GM19023 (cell line): Measurements from ENCODE around the gene SEH1L.
"Not testable (repeated sequence)": the region's sequence is repeated elsewhere in the genome, so short reads cannot be mapped to it uniquely, and the experiment has no call there.

Experiments
- ATAC-seq: cut with Tn5 transposase; IDR thresholded peaks from one replicate; pipeline ENCODE4 v1.9.1; 2021; ENCODE audit warnings: mild to moderate bottlenecking, moderate library complexity; ENCODE audit not compliant: unreplicated experiment

The SEH1L gene

DNA sequence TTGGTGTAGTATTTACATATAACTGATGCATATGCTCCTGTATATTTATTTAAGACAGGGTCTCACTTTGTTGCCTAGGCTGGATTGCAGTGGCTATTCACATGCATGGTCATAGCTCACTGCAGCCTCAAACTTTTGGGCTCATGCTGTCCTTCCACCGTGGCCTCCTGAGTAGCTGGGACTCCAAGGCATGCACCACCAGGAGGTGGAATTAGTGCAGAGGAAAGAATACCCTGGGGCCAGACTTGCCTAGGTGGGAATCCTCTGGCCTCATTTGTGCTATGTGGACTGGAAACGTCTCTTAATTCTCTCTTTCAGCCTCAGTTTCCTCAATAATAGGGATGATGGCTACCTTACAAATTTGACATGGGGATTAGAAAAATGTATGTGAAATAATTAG, 45.6 kb downstream of the SEH1L start:
- ATAC-seq: no peak

DNA sequence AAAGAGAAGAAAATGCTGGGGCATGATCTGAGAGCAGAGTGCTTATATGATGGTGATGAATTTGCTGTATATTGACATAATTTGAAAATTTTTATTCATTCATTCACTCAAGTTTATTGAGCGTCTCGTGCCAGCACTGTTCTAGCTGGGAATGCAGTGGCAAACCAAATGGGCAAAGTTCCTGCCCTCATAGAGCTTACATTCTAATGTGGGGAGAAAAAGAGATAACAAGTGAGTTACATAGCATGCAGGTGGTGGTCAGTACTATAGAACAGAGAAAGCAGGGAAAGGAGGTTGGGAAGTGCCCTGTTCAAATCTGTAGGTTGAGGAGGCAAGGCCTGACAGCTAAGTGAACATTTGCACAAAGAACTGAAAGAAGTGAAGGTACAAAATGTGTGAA, 47.6 kb downstream of the SEH1L start:
- ATAC-seq: no peak

DNA sequence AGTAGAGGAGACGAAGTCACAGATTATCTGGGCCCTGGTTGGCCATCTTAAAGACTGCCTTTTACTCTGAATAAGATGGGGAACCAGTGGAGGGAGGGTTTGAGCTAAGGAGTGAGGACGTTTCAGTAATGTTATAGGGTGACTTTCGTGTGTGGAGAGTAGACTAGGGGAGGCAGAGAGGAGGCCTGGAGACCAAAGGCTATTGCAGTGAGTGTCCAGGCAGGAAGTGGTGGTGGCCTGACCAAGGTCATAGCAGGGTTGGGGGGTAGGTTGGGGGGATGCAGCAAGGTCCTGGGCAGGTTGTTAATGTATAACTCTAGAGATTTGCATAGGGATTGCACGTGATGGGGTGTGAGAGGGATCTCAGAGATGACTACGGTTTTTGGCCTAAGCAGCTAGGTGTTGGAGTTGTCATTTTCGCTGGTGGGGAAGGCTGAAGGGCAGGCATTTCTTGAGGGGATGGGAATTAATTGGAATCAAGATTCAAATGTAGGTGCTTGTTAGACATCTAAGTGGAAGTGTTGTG, 48.2 kb downstream of the SEH1L start:
- ATAC-seq: no peak

DNA sequence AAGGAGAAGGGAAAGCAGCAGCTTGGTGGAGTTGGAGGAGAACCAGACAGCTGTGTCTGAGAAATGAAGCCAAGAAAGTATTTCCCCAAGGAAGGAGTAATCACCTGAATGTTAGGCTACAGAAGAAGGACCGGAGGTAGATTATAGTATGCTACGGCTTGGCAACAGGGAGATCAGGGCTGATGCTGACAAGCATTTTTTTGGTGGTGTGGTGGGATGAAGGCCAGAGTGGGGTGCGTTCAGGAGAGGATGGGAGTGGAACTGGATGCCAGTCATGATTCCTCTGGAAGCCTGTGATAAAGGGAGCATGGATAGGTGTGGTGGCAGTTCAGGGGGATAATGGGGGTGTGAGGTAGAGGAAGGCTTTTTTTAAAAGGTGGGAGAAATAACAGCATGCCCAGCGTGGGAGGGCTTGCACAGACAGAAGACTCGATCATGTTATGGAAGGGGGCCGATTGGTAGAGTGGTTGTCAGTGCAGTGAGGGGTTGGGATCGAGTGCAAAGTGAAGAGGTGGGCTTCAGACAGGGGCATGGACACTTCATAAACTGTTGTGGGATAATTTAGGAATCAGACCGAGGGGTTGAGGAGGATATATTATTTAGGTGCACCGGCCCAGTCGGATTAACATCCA, 49.0 kb downstream of the SEH1L start:
- no peak for ATAC-seq

DNA sequence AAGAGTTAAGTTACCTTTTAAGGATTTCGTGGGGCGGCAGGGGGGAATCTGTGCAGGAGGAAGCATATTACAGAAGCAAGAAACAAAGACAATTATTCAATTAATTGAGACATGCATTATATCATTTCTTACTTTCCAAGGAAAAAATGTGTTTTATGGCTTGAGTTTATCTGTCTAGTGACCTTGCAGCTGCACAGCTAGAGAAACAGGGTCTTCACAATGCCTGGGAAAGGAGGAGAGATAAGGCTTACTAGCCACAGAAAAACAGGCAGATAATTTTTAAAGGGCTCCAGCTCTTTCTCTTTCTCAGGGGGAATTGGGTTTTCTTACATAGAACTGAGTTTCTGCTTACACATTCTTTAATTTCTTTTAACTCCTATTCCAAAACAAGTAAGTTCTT, 49.5 kb downstream of the SEH1L start:
- ATAC-seq: not testable (repeated sequence)

DNA sequence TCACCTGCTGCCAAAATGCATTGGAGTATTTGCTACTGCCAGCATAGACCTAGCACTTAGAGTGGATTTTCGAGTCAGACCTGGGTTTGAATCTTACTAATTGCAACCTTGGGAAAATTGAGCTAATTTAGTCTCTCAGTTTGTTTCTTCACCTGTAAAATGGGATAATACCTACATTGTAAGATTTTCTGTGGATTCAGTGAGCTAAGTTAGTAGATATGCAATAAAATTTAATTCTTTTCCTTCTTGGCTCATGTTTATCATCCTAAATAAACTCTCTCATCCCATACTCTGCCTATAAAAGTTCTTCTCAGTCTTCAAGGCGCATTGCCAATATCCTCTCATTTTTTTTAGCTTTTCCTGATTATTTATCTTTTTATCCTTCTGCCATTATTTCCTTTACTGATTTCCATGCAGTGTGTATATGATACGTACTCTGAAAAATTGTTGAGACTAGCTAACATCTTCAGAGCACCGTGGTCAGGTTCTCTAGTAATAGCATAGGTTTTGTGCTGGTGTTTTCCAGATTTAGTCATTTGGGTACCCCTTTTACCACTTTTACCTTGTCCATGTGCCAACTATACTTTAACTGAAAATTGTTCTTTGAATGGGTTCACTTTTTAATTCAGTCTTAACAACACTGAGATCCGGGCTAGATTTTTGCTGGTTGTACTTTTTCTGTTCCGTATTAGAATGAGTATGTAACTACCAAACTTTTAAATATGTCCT, 50.7 kb downstream of the SEH1L start:
- no peak for ATAC-seq

DNA sequence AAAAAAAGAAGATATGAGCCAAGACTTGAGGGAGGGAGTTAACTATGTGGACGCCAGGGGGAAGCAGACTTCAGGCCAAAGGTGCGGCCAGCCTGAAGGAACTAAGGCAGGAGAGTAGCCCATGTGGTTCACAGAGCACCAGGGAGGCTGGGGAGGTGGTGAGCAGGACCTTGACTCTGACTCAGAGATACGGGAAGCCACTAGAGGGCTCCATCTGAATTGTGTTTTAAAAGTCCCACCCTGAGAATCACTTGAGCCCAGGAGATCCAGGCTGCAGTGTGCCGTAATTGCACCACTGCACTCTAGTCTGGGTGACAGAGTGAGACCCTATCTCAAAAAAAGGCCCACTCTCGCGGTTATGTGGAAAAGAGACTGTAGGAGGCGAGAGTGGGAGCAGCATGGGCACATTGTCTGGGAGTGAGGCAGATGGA, 55.7 kb downstream of the SEH1L start:
- no peak for ATAC-seq

DNA sequence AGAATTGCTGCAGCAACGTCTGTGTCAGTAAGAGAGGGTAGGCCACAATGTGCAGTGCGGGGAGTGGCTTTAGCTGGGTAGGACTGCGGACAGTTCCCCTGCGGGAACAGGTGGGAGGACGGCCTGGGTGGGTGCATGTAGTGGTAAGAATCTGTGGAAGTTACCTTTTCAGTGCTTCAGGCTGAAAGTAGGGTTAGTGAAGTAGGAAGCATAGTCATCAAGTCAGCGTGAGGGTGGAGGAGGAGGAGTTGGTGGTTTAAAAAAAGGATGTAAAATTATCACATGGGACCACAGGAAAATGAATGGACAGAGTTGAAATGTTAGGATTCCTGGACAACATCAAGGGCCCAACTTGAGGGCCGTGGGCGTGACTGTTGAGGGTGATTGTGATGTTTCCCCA, 56.6 kb downstream of the SEH1L start:
- ATAC-seq: no peak

DNA sequence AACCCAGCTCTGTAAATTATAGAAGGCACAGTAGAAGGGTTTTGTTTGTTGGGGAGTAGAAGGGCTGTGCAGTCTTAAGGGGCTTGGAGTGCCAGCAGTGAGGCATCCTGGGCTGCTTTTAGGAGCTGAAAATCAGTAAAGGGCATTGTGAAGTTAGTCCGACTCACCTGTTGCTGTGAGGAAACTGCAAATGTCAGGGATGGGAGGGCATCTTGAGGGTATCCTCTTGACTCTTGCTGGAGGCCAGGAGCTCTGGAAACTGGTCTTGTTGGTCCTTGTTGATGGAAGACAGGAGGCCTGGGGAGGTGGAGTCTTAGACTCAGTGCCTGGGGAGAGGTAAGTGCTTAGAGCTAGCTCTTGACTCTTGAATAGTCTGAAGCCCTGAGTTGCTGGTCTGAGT, 57.5 kb downstream of the SEH1L start:
- ATAC-seq: no peak

DNA sequence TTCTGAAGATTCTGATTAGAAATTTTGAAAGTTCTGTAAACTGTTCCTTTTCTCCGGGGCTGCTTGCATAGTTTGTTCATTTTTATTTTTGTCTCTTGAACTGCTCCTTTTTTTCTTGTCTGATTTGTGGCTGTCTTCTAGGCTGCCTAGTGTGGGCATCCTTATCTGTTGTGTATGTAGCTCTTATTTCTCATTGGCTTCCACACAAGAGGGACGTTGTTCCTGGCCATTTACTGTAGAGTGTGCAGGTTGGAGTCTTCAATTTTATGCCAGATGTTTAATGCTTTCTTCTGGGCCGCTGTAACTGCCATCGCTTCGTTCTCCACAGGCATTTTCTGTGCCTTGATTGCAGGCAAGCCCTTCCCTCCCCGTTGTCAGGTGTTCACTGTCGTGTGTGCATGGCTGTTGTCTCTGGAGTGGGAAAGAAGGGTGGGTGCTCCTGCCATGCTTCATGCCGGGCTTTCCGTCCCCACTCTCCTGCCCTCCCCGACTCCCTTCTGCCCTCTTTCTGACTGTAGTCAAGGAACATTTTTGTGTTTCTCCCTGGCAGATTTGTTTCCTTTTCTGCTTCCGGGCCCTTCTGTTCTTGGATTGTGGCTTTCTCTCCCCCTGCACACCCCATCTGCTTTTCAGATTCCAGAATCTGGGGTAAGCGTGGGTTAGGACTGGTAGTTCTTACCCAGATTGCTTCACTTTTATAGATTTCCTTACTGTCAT, 58.9 kb downstream of the SEH1L start:
- ATAC-seq: no peak

DNA sequence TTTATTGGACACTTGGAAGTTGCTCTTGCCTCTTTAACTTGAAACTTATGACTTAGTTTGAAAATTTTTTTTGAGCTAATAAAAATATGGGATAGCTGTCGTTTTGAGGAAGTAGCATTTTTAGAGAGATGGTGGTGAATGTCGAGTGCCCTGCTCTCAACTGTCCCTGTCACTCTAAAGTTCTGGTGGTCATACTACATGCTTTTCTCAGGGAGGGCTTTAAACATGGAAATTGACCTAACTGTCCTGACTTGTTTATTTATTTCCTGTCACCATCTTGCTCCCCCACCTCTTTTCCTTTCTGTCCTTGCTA, 59.4 kb downstream of the SEH1L start:
- no peak for ATAC-seq

DNA sequence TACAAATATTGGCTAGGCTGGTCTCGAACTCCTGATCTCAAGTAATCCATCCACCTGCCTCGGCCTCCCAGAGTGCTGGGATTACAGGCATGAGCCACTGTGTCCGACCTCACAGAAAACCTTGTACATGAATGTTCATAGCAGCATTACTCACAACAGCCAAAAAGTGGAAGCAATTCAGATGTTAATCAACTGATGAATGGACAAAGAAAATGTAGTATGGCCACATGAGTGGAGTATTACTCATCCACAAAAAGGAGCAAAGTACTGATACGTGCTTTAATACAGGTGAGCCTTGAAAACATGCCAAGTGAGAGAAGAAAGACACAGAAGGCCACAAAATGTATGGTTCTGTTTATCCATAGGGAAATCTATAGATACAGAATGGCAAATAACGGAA, 63.9 kb downstream of the SEH1L start:
- ATAC-seq: no peak

DNA sequence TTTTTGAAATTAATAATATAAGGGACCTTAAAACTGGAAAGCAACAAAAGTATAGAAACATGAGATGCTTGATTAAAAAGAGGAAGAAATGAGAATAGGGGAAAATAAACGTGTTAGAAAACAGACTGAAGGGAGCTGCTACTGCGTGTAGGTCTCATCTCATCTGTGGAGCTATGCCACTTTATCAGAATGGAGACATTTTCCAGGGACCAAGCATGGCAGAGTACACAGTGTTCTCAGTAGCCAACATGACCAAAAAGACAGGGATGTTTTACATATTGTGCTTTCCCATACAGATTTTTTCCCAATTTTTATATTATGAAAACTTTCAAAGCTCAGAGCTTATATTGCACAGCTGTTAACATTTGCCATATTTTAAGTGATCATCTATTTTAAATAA, 66.4 kb downstream of the SEH1L start:
- no peak for ATAC-seq

DNA sequence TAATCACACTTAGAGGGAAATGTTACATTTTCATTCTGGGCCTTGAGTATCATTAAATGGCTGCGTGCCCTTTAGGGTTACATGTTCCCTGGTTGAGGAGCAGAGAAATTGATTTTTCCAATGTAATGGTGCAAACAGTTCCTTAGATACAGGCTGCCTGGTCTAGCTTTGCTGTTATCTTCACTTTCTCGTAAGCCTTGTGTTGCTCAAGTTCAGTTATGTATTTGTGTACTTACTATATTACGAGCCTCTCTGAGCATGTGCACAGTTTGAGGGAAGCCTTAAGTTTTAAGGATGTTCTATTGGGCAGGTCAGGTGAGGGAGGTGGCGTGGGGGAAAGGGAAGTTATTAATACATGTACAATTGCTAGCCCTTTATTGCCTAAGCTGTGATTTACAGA, 67.0 kb downstream of the SEH1L start:
- no peak for ATAC-seq

DNA sequence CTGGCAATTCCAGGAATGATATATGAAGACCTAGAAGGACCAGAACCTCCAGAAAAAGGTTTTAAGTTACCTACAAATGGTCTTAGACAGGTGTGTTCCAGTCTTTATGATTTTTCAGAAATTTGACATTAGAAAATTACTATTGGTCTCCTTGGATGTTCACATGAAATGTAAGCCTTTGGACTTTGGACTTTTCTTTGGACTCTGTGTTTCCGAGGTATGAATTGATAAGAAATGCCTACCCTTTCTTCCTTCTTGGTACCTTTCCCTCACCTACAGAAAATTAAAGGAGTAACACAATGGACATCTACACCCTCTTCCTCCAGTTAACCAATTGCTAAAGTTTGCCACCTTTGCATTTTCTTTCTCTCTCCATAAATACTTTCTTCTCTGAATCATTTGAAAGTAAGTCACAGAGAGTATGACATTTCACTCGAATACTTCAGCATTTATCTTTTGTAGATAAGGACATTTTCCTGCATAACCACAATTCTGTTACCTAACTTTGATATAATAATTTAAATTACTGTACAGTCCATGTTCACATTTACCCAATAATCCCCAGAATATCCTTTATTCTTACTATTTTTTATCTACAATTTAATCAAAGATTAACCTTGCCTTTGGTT, 69.5 kb downstream of the SEH1L start:
- no peak for ATAC-seq

DNA sequence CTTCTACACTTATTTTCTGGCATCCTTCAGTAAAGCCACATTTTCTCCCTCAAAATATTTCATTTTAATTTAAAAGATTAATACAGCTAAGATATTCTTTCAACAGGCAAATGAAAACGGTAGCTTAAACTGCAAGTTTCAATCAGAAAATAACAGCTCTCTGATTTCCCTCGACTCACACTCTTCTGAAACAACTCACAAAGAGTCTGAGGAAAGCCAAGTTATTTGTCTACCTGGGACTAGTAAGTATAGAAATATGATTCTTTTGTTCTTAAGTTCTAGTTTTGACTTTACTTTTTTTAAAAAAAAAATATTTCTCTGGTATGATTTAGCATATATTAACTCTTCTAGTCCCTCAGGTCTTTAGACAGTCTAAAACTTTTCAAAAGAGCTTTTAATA, 70.6 kb downstream of the SEH1L start:
- no peak for ATAC-seq

DNA sequence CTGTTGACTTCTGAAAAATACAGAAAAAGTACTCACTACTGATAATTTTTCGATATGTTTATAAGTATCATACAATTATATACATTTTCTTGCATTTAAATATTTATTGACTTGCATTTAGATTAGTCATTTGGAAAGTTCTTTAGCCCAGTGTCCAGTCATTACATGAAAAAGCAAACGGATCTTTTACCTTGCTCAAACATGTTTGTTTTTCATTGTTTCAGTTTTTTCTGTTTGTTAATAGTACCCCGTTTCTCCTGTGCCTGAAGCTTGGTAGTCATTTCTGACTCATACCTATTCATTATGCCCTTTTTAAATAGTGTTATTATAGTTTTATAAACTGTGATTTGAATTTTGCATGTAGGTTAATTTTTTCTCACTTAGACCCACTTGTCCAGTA, 71.5 kb downstream of the SEH1L start:
- ATAC-seq: no peak

DNA sequence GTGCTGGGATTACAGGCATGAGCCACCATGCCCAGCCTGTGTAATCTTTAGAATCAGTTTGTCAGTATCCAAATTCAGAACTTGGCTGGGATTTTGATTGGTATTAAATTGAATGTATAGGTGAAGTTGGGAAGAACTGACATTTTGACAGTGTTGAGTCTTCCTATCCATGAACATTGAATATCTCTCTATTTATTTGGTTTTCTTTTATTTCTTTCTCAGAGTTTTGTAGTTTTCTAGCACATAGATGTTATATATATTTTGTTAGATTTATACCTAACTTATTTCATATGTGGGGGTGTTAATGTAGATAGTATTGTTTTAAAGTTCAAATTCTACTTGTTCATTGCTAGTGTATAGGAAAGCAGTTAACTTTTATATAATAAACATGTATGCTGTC, 74.8 kb downstream of the SEH1L start:
- no peak for ATAC-seq

DNA sequence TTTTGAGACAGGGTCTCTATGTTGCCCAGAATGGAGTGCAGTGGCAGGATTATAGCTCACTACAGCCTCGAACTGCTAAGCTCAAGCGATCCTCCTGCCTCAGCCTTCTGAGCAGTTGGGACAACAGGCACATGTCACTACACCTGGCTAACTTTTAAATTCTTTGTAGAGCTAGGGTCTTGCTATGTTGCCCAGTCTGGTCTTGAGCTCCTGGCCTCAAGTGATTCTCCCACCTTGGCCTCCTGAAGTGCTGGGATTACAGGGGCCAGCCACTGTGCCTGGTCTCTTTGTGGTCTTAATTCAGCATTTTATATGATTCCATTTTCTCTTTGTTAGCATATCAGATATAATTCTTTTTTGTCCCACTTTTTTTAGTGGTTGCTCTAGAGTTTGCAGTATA, 77.4 kb downstream of the SEH1L start:
- no peak for ATAC-seq

DNA sequence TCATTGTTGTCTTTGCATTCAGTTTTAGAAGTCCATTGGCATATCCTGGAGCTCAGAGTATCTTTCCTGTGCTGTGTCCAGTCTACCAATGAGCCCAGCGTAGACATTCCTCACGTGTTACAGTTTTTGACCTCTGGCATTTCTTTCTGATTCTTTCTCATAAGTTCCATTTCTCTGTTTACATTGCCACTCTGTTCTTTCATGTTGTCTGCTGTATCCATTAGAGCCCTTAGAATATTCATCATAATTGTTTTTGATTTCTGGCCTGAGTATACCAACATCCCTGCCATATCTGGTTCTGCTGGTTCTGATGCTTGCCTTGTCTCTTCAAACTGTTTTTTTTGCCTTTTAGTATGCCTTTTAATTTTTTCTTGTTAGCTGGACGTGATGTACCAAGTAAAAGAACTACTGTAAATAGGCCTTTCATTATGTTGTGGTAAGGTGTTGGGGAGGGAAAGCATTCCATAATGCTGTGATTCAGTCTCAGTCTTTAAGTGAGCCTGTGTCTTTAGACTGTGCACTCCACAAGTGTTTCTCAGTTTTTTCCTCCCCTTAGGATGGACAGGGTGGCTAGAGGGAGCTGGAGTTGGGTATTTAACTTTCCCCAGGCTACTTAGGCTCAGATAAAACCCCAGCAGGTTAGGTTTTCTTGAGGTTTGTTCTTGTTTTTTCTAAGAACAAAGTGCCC, 78.9 kb downstream of the SEH1L start:
- ATAC-seq: no peak

DNA sequence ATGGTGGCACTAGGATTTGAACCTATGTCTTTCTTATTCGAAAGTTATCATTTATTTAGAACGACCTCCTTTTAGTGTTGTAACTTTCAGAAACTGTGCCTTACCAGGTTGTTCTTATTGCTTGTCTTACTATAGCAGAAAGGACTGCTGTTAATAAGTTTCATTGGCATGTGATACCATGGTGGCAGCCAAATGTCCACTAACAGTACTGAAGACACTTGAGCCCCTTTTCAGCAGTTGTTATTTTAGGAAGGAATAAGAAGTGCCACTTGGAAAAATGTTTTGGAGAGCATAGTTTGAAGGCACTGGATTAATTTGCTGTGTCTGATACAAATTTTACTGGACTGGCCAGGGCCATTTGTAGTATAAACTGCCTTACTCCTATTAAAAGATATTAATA, 81.1 kb downstream of the SEH1L start:
- no peak for ATAC-seq
